ENCODE results near the gene CATSPER1. TPM values are rescaled to one million over a fixed set of nuclear protein-coding genes. Genes with fewer than 3 reads are reported as not detected.
"Not testable (repeated sequence)": the region's sequence is repeated elsewhere in the genome, so short reads cannot be mapped to it uniquely, and the experiment has no call there.

The CATSPER1 gene
- total RNA-seq, 1 donor from 2014 or later: not detected

GRCh38 chr11:66012371-66012945, 13.8 kb downstream of the CATSPER1 start:
- no peak for TF ChIP-seq EZH2phosphoT487 (IDR thresholded peaks at IDR 0.05)
- H4K20me1 ChIP-seq (ENCODE audit: low read depth): no peaks in the 10 kb centered on the region
- no peak overlapping the region for H3K4me2 ChIP-seq
- H3K36me3 Mint-ChIP-seq: no peaks in the 10 kb centered on the region
- H3K27ac ChIP-seq: no peak overlapping the region
- peaks cover 14% of the 10 kb centered on the region for H3K27me3 Mint-ChIP-seq (ENCODE audit: insufficient read depth, low read depth)
- no peaks in the 10 kb centered on the region for H3K9me3 ChIP-seq (ENCODE audit: low read depth)
- H3K4me3 ChIP-seq: no peak overlapping the region
- no peak overlapping the region for H2AFZ ChIP-seq (replicated peaks)
- no peak overlapping the region for H3K9ac ChIP-seq
- H3F3A ChIP-seq (ENCODE audit: low read depth): no peaks in the 10 kb centered on the region
- no peak overlapping the region for H3K27ac Mint-ChIP-seq
- H3K4me1 Mint-ChIP-seq: peaks cover 4% of the 10 kb centered on the region
- H3K36me3 ChIP-seq: no peaks in the 10 kb centered on the region
- H3K4me3 Mint-ChIP-seq: no peak overlapping the region
- no peaks in the 10 kb centered on the region for H3K9me3 Mint-ChIP-seq
- no peak for DNase-seq (ENCODE audit: low spot score)
- peaks cover 36% of the 10 kb centered on the region for H3K27me3 ChIP-seq
- H3K79me2 ChIP-seq (ENCODE audit: low read depth): no peaks in the 10 kb centered on the region
- peaks cover 3% of the 10 kb centered on the region for H3K4me1 ChIP-seq

- no peaks in the 10 kb centered on the region for H4K20me1 ChIP-seq (ENCODE audit: low read depth)
- Mint-ChIP-seq H3K27ac (no peak within 1 kb of the TSS), H3K4me1 (peaks cover 4% of the 10 kb centered on the region), H3K36me3 (no peaks in the 10 kb centered on the region), H3K9me3 (no peaks in the 10 kb centered on the region), H3K4me3 (no peak within 1 kb of the TSS), H3K27me3 (ENCODE audit: insufficient read depth, low read depth) (peaks cover 14% of the 10 kb centered on the region)
- no peaks in the 10 kb centered on the region for H3F3A ChIP-seq (ENCODE audit: low read depth)
- H3K4me2 ChIP-seq: peak within 1 kb of the TSS; percentile 24
- peak; percentile 66 for TF ChIP-seq EZH2phosphoT487 (IDR thresholded peaks at IDR 0.05)
- TF ChIP-seq CTCF (IDR thresholded peaks at IDR 0.05): no peak
- peak; percentile 85 for TF ChIP-seq EZH2 (IDR thresholded peaks at IDR 0.05)
- H2AFZ ChIP-seq (replicated peaks): no peak within 1 kb of the TSS
- peaks cover 8% of the 10 kb centered on the region for H3K4me1 ChIP-seq
- H3K27ac ChIP-seq: no peak within 1 kb of the TSS
- H3K27me3 ChIP-seq: peaks cover 36% of the 10 kb centered on the region
- H3K79me2 ChIP-seq (ENCODE audit: low read depth): no peaks in the 10 kb centered on the region
- no peak within 1 kb of the TSS for H3K4me3 ChIP-seq
- H3K36me3 ChIP-seq: no peaks in the 10 kb centered on the region
- peak; percentile 43 for DNase-seq (ENCODE audit: low spot score)
- H3K9ac ChIP-seq: no peak within 1 kb of the TSS
- no peaks in the 10 kb centered on the region for H3K9me3 ChIP-seq (ENCODE audit: low read depth)
Measured at GRCh38 chr11:66011785-66012303, 14.4 kb downstream of the CATSPER1 start, which contains the start of gene CST6. Gene CST6 (plus strand): TSS chr11:66012008. CDS start chr11:66012045, 37 bp downstream.

GRCh38 chr11:66011239-66011784, 15.0 kb downstream of the CATSPER1 start:
- Histone ChIP-seq H3F3A (ENCODE audit: low read depth) (peaks cover 3% of the 10 kb centered on the region), H3K27ac (no peak overlapping the region), H3K9me3 (ENCODE audit: low read depth) (no peaks in the 10 kb centered on the region), H3K4me3 (no peak overlapping the region), H3K9ac (no peak overlapping the region), H3K4me2 (peak overlapping the region; percentile 24), H3K27me3 (peaks cover 36% of the 10 kb centered on the region), H3K4me1 (peaks cover 8% of the 10 kb centered on the region), H2AFZ (replicated peaks) (no peak overlapping the region), H3K36me3 (no peaks in the 10 kb centered on the region), H3K79me2 (ENCODE audit: low read depth) (no peaks in the 10 kb centered on the region), H4K20me1 (ENCODE audit: low read depth) (no peaks in the 10 kb centered on the region)
- no peaks in the 10 kb centered on the region for H3K9me3 Mint-ChIP-seq
- H3K4me1 Mint-ChIP-seq: peaks cover 8% of the 10 kb centered on the region
- no peak overlapping the region for H3K27ac Mint-ChIP-seq
- peaks cover 14% of the 10 kb centered on the region for H3K27me3 Mint-ChIP-seq (ENCODE audit: insufficient read depth, low read depth)
- no peak for DNase-seq (ENCODE audit: low spot score)
- TF ChIP-seq EZH2phosphoT487 (IDR thresholded peaks at IDR 0.05) (no peak), CTCF (IDR thresholded peaks at IDR 0.05) (no peak), EZH2 (IDR thresholded peaks at IDR 0.05) (no peak)
- H3K4me3 Mint-ChIP-seq: no peak overlapping the region
- H3K36me3 Mint-ChIP-seq: no peaks in the 10 kb centered on the region

- Mint-ChIP-seq H3K27ac (peak overlapping the region; percentile 16), H3K27me3 (ENCODE audit: insufficient read depth, low read depth) (peaks cover 18% of the 10 kb centered on the region)
- H3F3A ChIP-seq (ENCODE audit: low read depth): peaks cover 16% of the 10 kb centered on the region
- not testable (repeated sequence) for H3K4me1 Mint-ChIP-seq; H3K4me1 ChIP-seq; DNase-seq (ENCODE audit: low spot score); H3K79me2 ChIP-seq (ENCODE audit: low read depth); H3K4me2 ChIP-seq; H2AFZ ChIP-seq (replicated peaks); H4K20me1 ChIP-seq (ENCODE audit: low read depth); H3K4me3 ChIP-seq; H3K36me3 ChIP-seq; H3K9ac ChIP-seq; H3K27ac ChIP-seq; H3K9me3 Mint-ChIP-seq; H3K4me3 Mint-ChIP-seq; H3K36me3 Mint-ChIP-seq; H3K9me3 ChIP-seq (ENCODE audit: low read depth)
- H3K27me3 ChIP-seq: peaks cover 36% of the 10 kb centered on the region
Measured at GRCh38 chr11:66010036-66010435, 16.2 kb downstream of the CATSPER1 start.

Data from neural progenitor cell (in vitro differentiated cells).